Measurements from ENCODE around the gene SOX6. TPM values are rescaled to one million over a fixed set of nuclear protein-coding genes. Genes with fewer than 3 reads are reported as not detected.

SOX6 gene
- total and polyA plus RNA-seq, 2 donors (not counting 1 experiment from before 2014, with no cell fraction given), result 3.0 to 5.1 TPM

DNA sequence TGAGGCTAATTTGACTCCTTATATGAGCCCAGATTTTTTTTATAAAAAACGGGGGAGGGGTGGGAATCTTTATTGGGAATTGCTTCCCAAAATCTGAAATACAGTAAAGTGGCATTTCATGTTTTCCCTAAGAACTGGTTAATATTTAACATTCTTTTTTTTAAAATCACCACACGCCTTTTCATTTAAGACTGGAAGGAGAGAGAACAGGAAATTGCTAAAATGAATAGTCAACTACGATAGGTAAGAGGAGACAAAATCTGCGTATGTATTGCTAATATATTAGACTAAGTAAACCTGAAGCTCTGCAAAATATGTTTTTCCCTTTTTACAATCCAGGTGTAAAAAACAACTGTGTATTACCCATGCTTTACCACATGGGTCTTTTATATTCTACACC lies 57.0 kb downstream of the SOX6 start:
- Histone ChIP-seq H3K4me1 (ENCODE audit: control insufficient read depth, extremely low read depth, insufficient read depth, low read length) (no peaks in the 10 kb centered on the region), H3K4me2 (ENCODE audit: extremely low read depth, insufficient read depth, low read length) (no peak overlapping the region), H3K9me3 (ENCODE audit: control insufficient read depth, insufficient read depth, low read depth, low read length) (no peaks in the 10 kb centered on the region), H3K27ac (ENCODE audit: insufficient read depth, low read length) (no peak overlapping the region), H4K20me1 (ENCODE audit: control insufficient read depth, extremely low read depth, insufficient read depth, low read length) (no peaks in the 10 kb centered on the region), H3K36me3 (ENCODE audit: control insufficient read depth, insufficient read depth, low read length) (no peaks in the 10 kb centered on the region), H3K4me3 (replicated peaks in 1 of 4; ENCODE audit: control extremely low read depth in 1 of 4, insufficient read depth in 1 of 4, low read depth in 3 of 4, low read length in 4 of 4) (no peak overlapping the region), H3K79me2 (ENCODE audit: control insufficient read depth, insufficient read depth, low read length) (no peaks in the 10 kb centered on the region), H2AFZ (ENCODE audit: low read length) (no peak overlapping the region), H3K27me3 (ENCODE audit: control insufficient read depth, insufficient read depth, low read length) (no peaks in the 10 kb centered on the region), H3K9ac (ENCODE audit: insufficient read depth, low read length) (no peak overlapping the region)
- TF ChIP-seq EZH2 (IDR thresholded peaks at IDR 0.05; ENCODE audit: low read length, missing control alignments), result no peak
- TF ChIP-seq, protein P1, sequence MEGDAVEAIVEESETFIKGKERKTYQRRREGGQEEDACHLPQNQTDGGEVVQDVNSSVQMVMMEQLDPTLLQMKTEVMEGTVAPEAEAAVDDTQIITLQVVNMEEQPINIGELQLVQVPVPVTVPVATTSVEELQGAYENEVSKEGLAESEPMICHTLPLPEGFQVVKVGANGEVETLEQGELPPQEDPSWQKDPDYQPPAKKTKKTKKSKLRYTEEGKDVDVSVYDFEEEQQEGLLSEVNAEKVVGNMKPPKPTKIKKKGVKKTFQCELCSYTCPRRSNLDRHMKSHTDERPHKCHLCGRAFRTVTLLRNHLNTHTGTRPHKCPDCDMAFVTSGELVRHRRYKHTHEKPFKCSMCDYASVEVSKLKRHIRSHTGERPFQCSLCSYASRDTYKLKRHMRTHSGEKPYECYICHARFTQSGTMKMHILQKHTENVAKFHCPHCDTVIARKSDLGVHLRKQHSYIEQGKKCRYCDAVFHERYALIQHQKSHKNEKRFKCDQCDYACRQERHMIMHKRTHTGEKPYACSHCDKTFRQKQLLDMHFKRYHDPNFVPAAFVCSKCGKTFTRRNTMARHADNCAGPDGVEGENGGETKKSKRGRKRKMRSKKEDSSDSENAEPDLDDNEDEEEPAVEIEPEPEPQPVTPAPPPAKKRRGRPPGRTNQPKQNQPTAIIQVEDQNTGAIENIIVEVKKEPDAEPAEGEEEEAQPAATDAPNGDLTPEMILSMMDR (conservative IDR thresholded peaks at IDR 0.05 in 1 of 2, IDR thresholded peaks at IDR 0.05 in 1 of 2; ENCODE audit: low read depth in 1 of 2, low read length in 2 of 2), result no peak
- no peak for DNase-seq (ENCODE audit: low read depth in 2 of 2)

DNA sequence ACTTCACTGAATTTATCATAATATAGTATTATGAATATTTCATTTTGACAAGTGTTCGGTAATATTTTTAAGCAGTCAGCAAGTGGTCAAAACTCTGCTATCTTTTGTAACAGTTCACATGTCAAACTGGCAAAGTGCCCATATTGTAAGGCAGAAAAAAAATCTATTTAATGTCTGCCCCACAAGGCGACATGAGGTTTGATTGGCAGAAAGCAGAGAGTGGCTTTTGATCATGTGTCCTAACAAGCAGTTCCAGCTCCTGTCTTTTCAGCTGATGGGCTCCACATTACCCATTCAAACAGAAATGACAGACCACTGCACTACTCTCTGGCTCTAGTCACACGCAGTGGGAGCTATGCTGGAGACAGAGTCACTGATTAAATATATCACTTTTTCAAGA lies 59.0 kb downstream of the SOX6 start:
- TF ChIP-seq, protein P1 (conservative IDR thresholded peaks at IDR 0.05 in 1 of 2, IDR thresholded peaks at IDR 0.05 in 1 of 2; ENCODE audit: low read depth in 1 of 2, low read length in 2 of 2), result no peak
- no peak for TF ChIP-seq EZH2 (IDR thresholded peaks at IDR 0.05; ENCODE audit: low read length, missing control alignments)

DNA sequence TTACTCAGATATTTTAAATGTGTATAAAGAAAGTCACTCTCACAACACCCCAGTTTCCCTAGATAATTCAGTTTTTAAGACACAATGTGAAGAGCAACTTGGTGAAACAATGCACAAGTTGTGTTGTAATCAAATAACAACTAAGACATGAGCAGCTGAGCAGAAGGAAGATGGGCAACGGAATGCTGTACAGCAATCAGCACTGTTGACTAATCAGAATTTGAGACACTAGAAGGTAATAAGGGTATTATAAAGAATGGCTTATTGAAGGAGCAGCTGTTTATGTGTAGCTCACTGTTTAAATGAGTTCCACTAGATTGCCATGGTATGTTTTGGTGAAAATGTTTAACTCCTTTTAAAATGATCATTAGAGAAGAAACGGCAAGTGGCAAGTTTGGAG lies 60.1 kb downstream of the SOX6 start:
- DNase-seq (ENCODE audit: low read depth in 2 of 2), result no peak
- H3K9me3 ChIP-seq (ENCODE audit: control insufficient read depth, insufficient read depth, low read depth, low read length), result no peaks in the 10 kb centered on the region
- no peak overlapping the region for H3K4me2 ChIP-seq (ENCODE audit: extremely low read depth, insufficient read depth, low read length)
- no peak overlapping the region for H3K4me3 ChIP-seq (replicated peaks in 1 of 4; ENCODE audit: control extremely low read depth in 1 of 4, insufficient read depth in 1 of 4, low read depth in 3 of 4, low read length in 4 of 4)
- no peaks in the 10 kb centered on the region for H3K79me2 ChIP-seq (ENCODE audit: control insufficient read depth, insufficient read depth, low read length)
- TF ChIP-seq EZH2 (IDR thresholded peaks at IDR 0.05; ENCODE audit: low read length, missing control alignments), result no peak
- TF ChIP-seq, protein P1 (conservative IDR thresholded peaks at IDR 0.05 in 1 of 2, IDR thresholded peaks at IDR 0.05 in 1 of 2; ENCODE audit: low read depth in 1 of 2, low read length in 2 of 2), result no peak
- no peaks in the 10 kb centered on the region for H3K27me3 ChIP-seq (ENCODE audit: control insufficient read depth, insufficient read depth, low read length)
- H2AFZ ChIP-seq (ENCODE audit: low read length), result no peak overlapping the region
- no peaks in the 10 kb centered on the region for H3K4me1 ChIP-seq (ENCODE audit: control insufficient read depth, extremely low read depth, insufficient read depth, low read length)
- no peak overlapping the region for H3K9ac ChIP-seq (ENCODE audit: insufficient read depth, low read length)
- no peaks in the 10 kb centered on the region for H4K20me1 ChIP-seq (ENCODE audit: control insufficient read depth, extremely low read depth, insufficient read depth, low read length)
- H3K36me3 ChIP-seq (ENCODE audit: control insufficient read depth, insufficient read depth, low read length), result no peaks in the 10 kb centered on the region
- no peak overlapping the region for H3K27ac ChIP-seq (ENCODE audit: insufficient read depth, low read length)

More for the DNA sequence above, 59.0 kb downstream of the SOX6 start:
- Histone ChIP-seq H3K27me3 (ENCODE audit: control insufficient read depth, insufficient read depth, low read length) (no peaks in the 10 kb centered on the region), H2AFZ (ENCODE audit: low read length) (no peak overlapping the region), H3K27ac (ENCODE audit: insufficient read depth, low read length) (no peak overlapping the region), H3K4me3 (replicated peaks in 1 of 4; ENCODE audit: control extremely low read depth in 1 of 4, insufficient read depth in 1 of 4, low read depth in 3 of 4, low read length in 4 of 4) (no peak overlapping the region), H3K79me2 (ENCODE audit: control insufficient read depth, insufficient read depth, low read length) (no peaks in the 10 kb centered on the region), H4K20me1 (ENCODE audit: control insufficient read depth, extremely low read depth, insufficient read depth, low read length) (no peaks in the 10 kb centered on the region), H3K9ac (ENCODE audit: insufficient read depth, low read length) (no peak overlapping the region), H3K36me3 (ENCODE audit: control insufficient read depth, insufficient read depth, low read length) (no peaks in the 10 kb centered on the region), H3K4me1 (ENCODE audit: control insufficient read depth, extremely low read depth, insufficient read depth, low read length) (no peaks in the 10 kb centered on the region), H3K4me2 (ENCODE audit: extremely low read depth, insufficient read depth, low read length) (no peak overlapping the region), H3K9me3 (ENCODE audit: control insufficient read depth, insufficient read depth, low read depth, low read length) (no peaks in the 10 kb centered on the region)
- DNase-seq (ENCODE audit: low read depth in 2 of 2), result no peak

All from fibroblast of lung (primary cell).